ENCODE measurements around the gene RAB24. TPM values are rescaled to one million over a fixed set of nuclear protein-coding genes. Genes with fewer than 3 reads are reported as not detected.
"Not testable (repeated sequence)": the region's sequence is repeated elsewhere in the genome, so short reads cannot be mapped to it uniquely, and the experiment has no call there.

RAB24 gene
- total and polyA plus RNA-seq, 2 experiments from 2014 or later = 81.5 to 94.7 TPM

GRCh38 chr5:177349362-177349647 is 45.8 kb upstream of the RAB24 start:
- Histone ChIP-seq H3K4me1 (ENCODE audit: low read depth) (peaks cover 7% of the 10 kb centered on the region), H3K27ac (no peak overlapping the region), H3K36me3 (peaks cover 6% of the 10 kb centered on the region), H3K4me3 (no peak overlapping the region), H3K9me3 (ENCODE audit: low read depth) (no peaks in the 10 kb centered on the region), H3K27me3 (no peaks in the 10 kb centered on the region)
- TF ChIP-seq CTCF (IDR thresholded peaks at IDR 0.05; ENCODE audit: low read depth, low read length) = no peak
- DNase-seq (ENCODE audit: low read depth in 1 of 2, low spot score in 1 of 2) = no peak

- H3K27me3 ChIP-seq = no peaks in the 10 kb centered on the region
- no peak overlapping the region for H3K27ac ChIP-seq
- H3K4me3 ChIP-seq = no peak overlapping the region
- no peak for TF ChIP-seq CTCF (IDR thresholded peaks at IDR 0.05; ENCODE audit: low read depth, low read length)
- no peaks in the 10 kb centered on the region for H3K9me3 ChIP-seq (ENCODE audit: low read depth)
- H3K36me3 ChIP-seq = peaks cover 6% of the 10 kb centered on the region
- no peak for DNase-seq (ENCODE audit: low read depth in 1 of 2, low spot score in 1 of 2)
- peaks cover 7% of the 10 kb centered on the region for H3K4me1 ChIP-seq (ENCODE audit: low read depth)
These were observed 44.2 kb upstream of the RAB24 start for GRCh38 chr5:177347699-177348098.

- Histone ChIP-seq H3K27me3 (no peaks in the 10 kb centered on the region), H3K36me3 (peaks cover 6% of the 10 kb centered on the region), H3K27ac (no peak overlapping the region), H3K9me3 (ENCODE audit: low read depth) (no peaks in the 10 kb centered on the region), H3K4me3 (no peak overlapping the region), H3K4me1 (ENCODE audit: low read depth) (peaks cover 7% of the 10 kb centered on the region)
- DNase-seq (ENCODE audit: low read depth in 1 of 2, low spot score in 1 of 2) = no peak
- no peak for TF ChIP-seq CTCF (IDR thresholded peaks at IDR 0.05; ENCODE audit: low read depth, low read length)
These were observed 43.3 kb upstream of the RAB24 start for GRCh38 chr5:177346820-177347219.

GRCh38 chr5:177344891-177345290 is 41.4 kb upstream of the RAB24 start:
- Histone ChIP-seq H3K9me3 (ENCODE audit: low read depth) (no peaks in the 10 kb centered on the region), H3K4me1 (ENCODE audit: low read depth) (no peaks in the 10 kb centered on the region), H3K36me3 (peaks cover 6% of the 10 kb centered on the region), H3K27me3 (no peaks in the 10 kb centered on the region), H3K27ac (no peak overlapping the region), H3K4me3 (no peak overlapping the region)
- no peak for DNase-seq (ENCODE audit: low read depth in 1 of 2, low spot score in 1 of 2)
- TF ChIP-seq CTCF (IDR thresholded peaks at IDR 0.05; ENCODE audit: low read depth, low read length) = no peak

GRCh38 chr5:177343777-177344176 is 40.3 kb upstream of the RAB24 start:
- H3K4me1 ChIP-seq (ENCODE audit: low read depth) = no peaks in the 10 kb centered on the region
- no peaks in the 10 kb centered on the region for H3K27me3 ChIP-seq
- H3K4me3 ChIP-seq = no peak overlapping the region
- DNase-seq (ENCODE audit: low read depth in 1 of 2, low spot score in 1 of 2) = no peak
- no peak overlapping the region for H3K27ac ChIP-seq
- TF ChIP-seq CTCF (IDR thresholded peaks at IDR 0.05; ENCODE audit: low read depth, low read length) = no peak
- peaks cover 6% of the 10 kb centered on the region for H3K36me3 ChIP-seq
- H3K9me3 ChIP-seq (ENCODE audit: low read depth) = no peaks in the 10 kb centered on the region

- not testable (repeated sequence) for H3K4me3 ChIP-seq; H3K9me3 ChIP-seq (ENCODE audit: low read depth); H3K27ac ChIP-seq; H3K27me3 ChIP-seq; H3K36me3 ChIP-seq; DNase-seq (ENCODE audit: low read depth in 1 of 2, low spot score in 1 of 2); H3K4me1 ChIP-seq (ENCODE audit: low read depth)
These were observed 39.5 kb upstream of the RAB24 start for GRCh38 chr5:177343000-177343399.
